ENCODE data around the gene TNKS1BP1.

TNKS1BP1 gene

GRCh38 chr11:57345555-57346211 lies 20.9 kb upstream of the TNKS1BP1 start:
- Histone ChIP-seq H3K27me3 (no peaks in the 10 kb centered on the region), H3K4me3 (ENCODE audit: low read depth in 1 of 2, low read length in 1 of 2) (no peak overlapping the region), H3K9me3 (no peaks in the 10 kb centered on the region), H3K36me3 (no peaks in the 10 kb centered on the region), H3K27ac (no peak overlapping the region), H3K4me1 (ENCODE audit: control insufficient read depth in 1 of 2, insufficient read depth in 1 of 2, low read depth in 1 of 2, low read length in 1 of 2) (peaks cover 0 to 6% of the 10 kb centered on the region in 2 experiments)
- peak; percentile 85 for TF ChIP-seq CTCF (IDR thresholded peaks at IDR 0.05)

- Histone ChIP-seq H3K27ac (no peak overlapping the region), H3K4me1 (ENCODE audit: control insufficient read depth in 1 of 2, insufficient read depth in 1 of 2, low read depth in 1 of 2, low read length in 1 of 2) (peaks cover 0 to 4% of the 10 kb centered on the region in 2 experiments), H3K9me3 (no peaks in the 10 kb centered on the region), H3K4me3 (ENCODE audit: low read depth in 1 of 2, low read length in 1 of 2) (no peak overlapping the region), H3K27me3 (peaks cover 8% of the 10 kb centered on the region), H3K36me3 (no peaks in the 10 kb centered on the region)
- TF ChIP-seq CTCF (IDR thresholded peaks at IDR 0.05), result no peak
Observed at GRCh38 chr11:57344826-57345225, 20.1 kb upstream of the TNKS1BP1 start.

- H3K36me3 ChIP-seq, result no peaks in the 10 kb centered on the region
- H3K27me3 ChIP-seq, result peaks cover 10% of the 10 kb centered on the region
- H3K9me3 ChIP-seq, result no peaks in the 10 kb centered on the region
- no peak overlapping the region for H3K27ac ChIP-seq
- TF ChIP-seq CTCF (IDR thresholded peaks at IDR 0.05), result no peak
- no peak overlapping the region for H3K4me3 ChIP-seq (ENCODE audit: low read depth in 1 of 2, low read length in 1 of 2)
- H3K4me1 ChIP-seq (ENCODE audit: control insufficient read depth in 1 of 2, insufficient read depth in 1 of 2, low read depth in 1 of 2, low read length in 1 of 2), result peaks cover 0 to 4% of the 10 kb centered on the region in 2 experiments
Observed at GRCh38 chr11:57343825-57344224, 19.1 kb upstream of the TNKS1BP1 start.

GRCh38 chr11:57342702-57343101 lies 17.9 kb upstream of the TNKS1BP1 start:
- no peak overlapping the region for H3K4me3 ChIP-seq (ENCODE audit: low read depth in 1 of 2, low read length in 1 of 2)
- H3K9me3 ChIP-seq, result no peaks in the 10 kb centered on the region
- no peak overlapping the region for H3K27ac ChIP-seq
- H3K36me3 ChIP-seq, result no peaks in the 10 kb centered on the region
- H3K27me3 ChIP-seq, result peaks cover 10% of the 10 kb centered on the region
- H3K4me1 ChIP-seq (ENCODE audit: control insufficient read depth in 1 of 2, insufficient read depth in 1 of 2, low read depth in 1 of 2, low read length in 1 of 2), result peaks cover 0 to 4% of the 10 kb centered on the region in 2 experiments
- TF ChIP-seq CTCF (IDR thresholded peaks at IDR 0.05), result no peak

- H3K4me1 ChIP-seq (ENCODE audit: control insufficient read depth in 1 of 2, insufficient read depth in 1 of 2, low read depth in 1 of 2, low read length in 1 of 2), result peaks cover 2 to 6% of the 10 kb centered on the region in 2 experiments
- no peaks in the 10 kb centered on the region for H3K36me3 ChIP-seq
- TF ChIP-seq CTCF (IDR thresholded peaks at IDR 0.05), result no peak
- H3K27me3 ChIP-seq, result peaks cover 10% of the 10 kb centered on the region
- H3K4me3 ChIP-seq (ENCODE audit: low read depth in 1 of 2, low read length in 1 of 2), result no peak overlapping the region
- no peak overlapping the region for H3K27ac ChIP-seq
- H3K9me3 ChIP-seq, result no peaks in the 10 kb centered on the region
Observed at GRCh38 chr11:57341250-57341808, 16.6 kb upstream of the TNKS1BP1 start.

All from neutrophil (primary cell).